Parathyroid adenoma (tissue), 2 donors: Measurements from ENCODE around the gene USH2A.

ENCODE experiments used
- H2AFZ ChIP-seq: fragments of 300-600 bp; sonication (generic); one replicate; pipeline ENCODE4 v1.7.0; 2017; ENCODE audit warnings: antibody characterized with exemption, mild to moderate bottlenecking
- H3K27ac ChIP-seq: fragments of 300-600 bp; sonication (generic); one replicate; pipeline ENCODE4 v1.7.0; 2017
- H3K27me3 ChIP-seq: fragments of 300-600 bp; sonication (generic); one replicate; pipeline ENCODE4 v1.7.0; 2017; ENCODE audit warnings: low read length; ENCODE audit not compliant: control insufficient read depth, insufficient read depth
- H3K36me3 ChIP-seq: fragments of 300-600 bp; sonication (generic); one replicate; pipeline ENCODE4 v1.7.0; 2017; ENCODE audit warnings: low read length; ENCODE audit not compliant: control insufficient read depth, insufficient read depth
- H3K4me1 ChIP-seq: fragments of 300-600 bp; sonication (generic); one replicate; pipeline ENCODE4 v1.7.0; 2017; ENCODE audit warnings: control low read depth
- H3K4me2 ChIP-seq: fragments of 300-600 bp; sonication (generic); one replicate; pipeline ENCODE4 v1.7.0; 2017; ENCODE audit warnings: low read length
- H3K4me3 ChIP-seq: fragments of 300-600 bp; sonication (generic); one replicate; pipeline ENCODE4 v1.7.0; 2017; ENCODE audit warnings: low read depth, low read length
- H3K79me2 ChIP-seq: fragments of 300-600 bp; sonication (generic); one replicate; pipeline ENCODE4 v1.7.0; 2017; ENCODE audit warnings: control low read depth
- H3K9ac ChIP-seq: fragments of 300-600 bp; sonication (generic); one replicate; pipeline ENCODE4 v1.7.0; 2017; ENCODE audit warnings: mild to moderate bottlenecking
- H3K9me3 ChIP-seq: fragments of 300-600 bp; sonication (generic); one replicate; pipeline ENCODE4 v1.7.0; 2017; ENCODE audit warnings: low read length; ENCODE audit not compliant: control insufficient read depth
- TF ChIP-seq, protein P1 (sequence below): fragments of 300-600 bp; sonication (generic); IDR thresholded peaks from one replicate; pipeline ENCODE4 v1.7.0; 2017; ENCODE audit warnings: antibody characterized with exemption, mild to moderate bottlenecking
- donor health status: primary hyperparathyroidism.

The USH2A gene

DNA sequence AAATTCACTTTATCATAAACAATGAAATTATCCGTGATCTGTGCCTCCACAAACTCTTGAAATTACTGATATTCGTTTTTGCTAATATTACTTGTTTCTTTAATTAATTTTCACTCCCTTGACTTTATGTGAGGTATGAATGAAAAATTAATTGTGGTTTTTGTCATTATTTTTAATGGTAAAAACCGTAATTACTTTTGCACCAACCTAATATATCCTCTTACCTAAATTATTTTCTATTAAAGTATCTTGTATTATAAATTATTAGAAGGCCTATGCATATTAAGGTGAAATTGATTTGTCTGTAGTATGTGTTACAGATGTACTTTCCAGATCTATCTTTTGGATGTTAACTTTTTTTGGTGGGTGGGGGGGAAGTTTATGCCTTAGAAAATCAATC, 540.2 kb downstream of the USH2A start:
- H3K9me3 ChIP-seq, result no peaks in the 10 kb centered on the region
- no peak overlapping the region for H3K4me2 ChIP-seq
- no peaks in the 10 kb centered on the region for H3K79me2 ChIP-seq
- no peaks in the 10 kb centered on the region for H3K4me1 ChIP-seq
- H2AFZ ChIP-seq, result no peak overlapping the region
- H3K36me3 ChIP-seq, result no peaks in the 10 kb centered on the region
- TF ChIP-seq, protein P1, sequence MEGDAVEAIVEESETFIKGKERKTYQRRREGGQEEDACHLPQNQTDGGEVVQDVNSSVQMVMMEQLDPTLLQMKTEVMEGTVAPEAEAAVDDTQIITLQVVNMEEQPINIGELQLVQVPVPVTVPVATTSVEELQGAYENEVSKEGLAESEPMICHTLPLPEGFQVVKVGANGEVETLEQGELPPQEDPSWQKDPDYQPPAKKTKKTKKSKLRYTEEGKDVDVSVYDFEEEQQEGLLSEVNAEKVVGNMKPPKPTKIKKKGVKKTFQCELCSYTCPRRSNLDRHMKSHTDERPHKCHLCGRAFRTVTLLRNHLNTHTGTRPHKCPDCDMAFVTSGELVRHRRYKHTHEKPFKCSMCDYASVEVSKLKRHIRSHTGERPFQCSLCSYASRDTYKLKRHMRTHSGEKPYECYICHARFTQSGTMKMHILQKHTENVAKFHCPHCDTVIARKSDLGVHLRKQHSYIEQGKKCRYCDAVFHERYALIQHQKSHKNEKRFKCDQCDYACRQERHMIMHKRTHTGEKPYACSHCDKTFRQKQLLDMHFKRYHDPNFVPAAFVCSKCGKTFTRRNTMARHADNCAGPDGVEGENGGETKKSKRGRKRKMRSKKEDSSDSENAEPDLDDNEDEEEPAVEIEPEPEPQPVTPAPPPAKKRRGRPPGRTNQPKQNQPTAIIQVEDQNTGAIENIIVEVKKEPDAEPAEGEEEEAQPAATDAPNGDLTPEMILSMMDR, result no peak
- no peak overlapping the region for H3K4me3 ChIP-seq
- H3K27ac ChIP-seq, result no peak overlapping the region
- no peak overlapping the region for H3K9ac ChIP-seq
- H3K27me3 ChIP-seq, result no peaks in the 10 kb centered on the region

DNA sequence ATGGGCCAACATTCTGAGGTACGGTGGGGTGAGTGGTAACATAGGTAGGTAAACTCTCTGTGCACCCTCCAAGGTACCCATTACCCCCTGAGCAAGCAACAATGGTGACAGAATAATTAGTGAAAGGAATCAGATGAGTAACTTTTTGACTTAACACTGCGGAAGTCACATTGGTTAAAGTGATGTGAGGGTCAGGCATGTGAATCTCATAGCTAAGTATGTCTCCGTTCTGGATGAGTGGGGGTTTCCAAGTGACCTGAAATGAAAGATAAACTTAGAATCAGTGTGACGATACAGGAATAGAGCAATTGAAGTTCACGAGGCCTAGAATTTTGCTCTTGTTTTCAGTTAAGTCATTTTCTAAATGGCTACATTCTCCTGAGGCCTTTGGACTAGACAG, 544.4 kb downstream of the USH2A start:
- no peak overlapping the region for H3K4me2 ChIP-seq

DNA sequence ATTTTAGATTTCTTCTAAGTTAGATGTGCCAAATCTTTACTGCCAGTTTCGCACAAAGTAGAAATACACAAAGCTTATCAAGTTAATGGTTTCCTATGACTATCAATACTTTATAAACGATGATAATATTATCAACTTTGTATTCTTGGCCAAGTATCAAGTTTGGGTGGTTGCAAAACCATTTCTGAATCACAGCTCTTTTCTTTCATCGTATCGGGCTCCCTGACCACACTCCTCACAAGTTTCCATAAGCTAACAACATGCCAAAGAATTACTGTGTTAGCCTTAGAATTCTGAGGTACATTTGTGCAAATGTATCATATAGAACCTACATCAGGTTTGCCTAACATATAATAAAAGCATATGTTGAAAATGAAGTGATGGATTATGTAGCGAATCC, 545.1 kb downstream of the USH2A start:
- Histone ChIP-seq H3K27me3 (no peaks in the 10 kb centered on the region), H3K4me2 (no peak overlapping the region), H3K4me3 (no peak overlapping the region), H2AFZ (no peak overlapping the region), H3K9ac (no peak overlapping the region), H3K36me3 (no peaks in the 10 kb centered on the region), H3K27ac (no peak overlapping the region), H3K4me1 (no peaks in the 10 kb centered on the region), H3K9me3 (no peaks in the 10 kb centered on the region), H3K79me2 (no peaks in the 10 kb centered on the region)
- TF ChIP-seq, protein P1, result no peak

More for the DNA sequence above, 544.4 kb downstream of the USH2A start:
- H3K9ac ChIP-seq, result no peak overlapping the region
- no peak overlapping the region for H3K27ac ChIP-seq
- no peaks in the 10 kb centered on the region for H3K79me2 ChIP-seq
- TF ChIP-seq, protein P1, result no peak
- H3K4me3 ChIP-seq, result no peak overlapping the region
- no peaks in the 10 kb centered on the region for H3K9me3 ChIP-seq
- no peak overlapping the region for H2AFZ ChIP-seq
- H3K27me3 ChIP-seq, result no peaks in the 10 kb centered on the region
- no peaks in the 10 kb centered on the region for H3K36me3 ChIP-seq
- H3K4me1 ChIP-seq, result no peaks in the 10 kb centered on the region

DNA sequence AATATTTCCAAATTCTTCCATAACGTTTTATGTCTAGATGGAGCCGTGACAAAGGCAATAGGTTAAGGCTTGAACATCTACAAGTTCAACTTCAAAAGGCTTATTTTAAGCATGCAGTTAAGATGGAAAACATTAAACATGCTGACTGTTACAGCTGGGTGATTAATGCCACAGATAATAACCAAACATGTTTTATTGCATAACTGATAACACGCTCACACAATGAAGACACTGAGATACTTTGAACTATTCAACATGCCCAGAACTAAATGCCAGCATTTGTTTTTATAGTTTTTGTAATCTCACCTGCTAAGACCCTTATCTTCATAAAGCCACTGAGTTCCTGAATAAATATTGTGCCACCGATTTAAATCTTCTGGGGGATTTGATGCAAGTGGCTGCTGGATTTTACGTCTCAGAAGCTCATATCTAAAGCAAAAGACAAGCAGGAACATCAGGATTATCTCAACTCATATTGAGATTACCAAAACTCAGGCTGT, 545.7 kb downstream of the USH2A start:
- Histone ChIP-seq H3K27ac (no peak overlapping the region), H3K4me3 (no peak overlapping the region), H3K9ac (no peak overlapping the region), H3K4me1 (no peaks in the 10 kb centered on the region), H3K36me3 (no peaks in the 10 kb centered on the region), H3K9me3 (no peaks in the 10 kb centered on the region), H3K27me3 (no peaks in the 10 kb centered on the region), H2AFZ (no peak overlapping the region), H3K4me2 (no peak overlapping the region), H3K79me2 (no peaks in the 10 kb centered on the region)
- TF ChIP-seq, protein P1, result no peak

DNA sequence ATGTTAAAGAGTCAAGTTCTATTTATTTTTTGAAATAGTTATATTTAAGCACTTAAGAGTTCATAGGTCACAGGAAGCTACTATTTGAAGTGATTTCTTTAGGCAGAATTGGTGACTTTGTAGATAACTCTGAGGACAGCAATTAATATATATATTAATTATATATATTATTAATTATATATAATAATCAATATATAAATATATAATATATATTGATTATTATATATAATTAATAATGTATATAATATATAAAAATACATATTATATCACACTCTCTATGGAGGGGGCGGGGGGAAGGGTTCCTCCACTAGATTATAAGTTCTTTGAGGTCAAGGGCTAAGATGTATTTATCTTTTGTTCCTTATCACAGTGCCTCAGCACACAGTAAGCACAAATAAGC, 547.5 kb downstream of the USH2A start:
- Histone ChIP-seq H2AFZ (no peak overlapping the region), H3K27me3 (no peaks in the 10 kb centered on the region), H3K9ac (no peak overlapping the region), H3K4me1 (no peaks in the 10 kb centered on the region), H3K4me3 (no peak overlapping the region), H3K4me2 (no peak overlapping the region), H3K27ac (no peak overlapping the region), H3K9me3 (no peaks in the 10 kb centered on the region), H3K79me2 (no peaks in the 10 kb centered on the region), H3K36me3 (no peaks in the 10 kb centered on the region)
- TF ChIP-seq, protein P1, result no peak
